Kidney glomerular epithelial cell (primary cell): ENCODE data around the gene PIEZO2.
A peak's percentile ranks its signal among the peaks of the same experiment; 100 is the strongest.
"Not testable (repeated sequence)": the region's sequence is repeated elsewhere in the genome, so short reads cannot be mapped to it uniquely, and the experiment has no call there.

Experiments used
- DNase-seq: peaks from one replicate; lab custom pipeline; 2025; lab: John Stamatoyannopoulos, UW

PIEZO2 gene

GRCh38 chr18:11149441-11150270, at the start of gene PIEZO2:
TSS of gene PIEZO2 (minus strand) at chr18:11149569. CDS start at chr18:11148588, 981 bp downstream.
- no peak for DNase-seq

GRCh38 chr18:11183637-11184036, 34.3 kb upstream of the PIEZO2 start:
- DNase-seq, result no peak

- DNase-seq, result not testable (repeated sequence)
Observed at GRCh38 chr18:11181629-11182028, 32.3 kb upstream of the PIEZO2 start.

GRCh38 chr18:11179959-11180519, 30.7 kb upstream of the PIEZO2 start:
- no peak for DNase-seq

- DNase-seq, result no peak
Observed at GRCh38 chr18:11178951-11179549, 29.7 kb upstream of the PIEZO2 start.

- DNase-seq, result no peak
Observed at GRCh38 chr18:11177382-11177781, 28.0 kb upstream of the PIEZO2 start.

- no peak for DNase-seq
Observed at GRCh38 chr18:11176481-11176881, 27.1 kb upstream of the PIEZO2 start.

- DNase-seq, result peak; percentile 10
Observed at GRCh38 chr18:11175266-11175979, 26.1 kb upstream of the PIEZO2 start.

GRCh38 chr18:11174179-11174578, 24.8 kb upstream of the PIEZO2 start:
- not testable (repeated sequence) for DNase-seq

GRCh38 chr18:11167778-11168177, 18.4 kb upstream of the PIEZO2 start:
- no peak for DNase-seq

GRCh38 chr18:11165952-11166351, 16.6 kb upstream of the PIEZO2 start:
- DNase-seq, result no peak

GRCh38 chr18:11165138-11165537, 15.8 kb upstream of the PIEZO2 start:
- DNase-seq, result no peak

GRCh38 chr18:11163665-11164064, 14.3 kb upstream of the PIEZO2 start:
- DNase-seq, result no peak

- no peak for DNase-seq
Observed at GRCh38 chr18:11162889-11163288, 13.5 kb upstream of the PIEZO2 start.

- DNase-seq, result no peak
Observed at GRCh38 chr18:11162462-11162861, 13.1 kb upstream of the PIEZO2 start.

- DNase-seq, result no peak
Observed at GRCh38 chr18:11160313-11160712, 10.9 kb upstream of the PIEZO2 start.

GRCh38 chr18:11159844-11160243, 10.5 kb upstream of the PIEZO2 start:
- DNase-seq, result no peak

GRCh38 chr18:11156978-11157377, 7.6 kb upstream of the PIEZO2 start:
- no peak for DNase-seq

- no peak for DNase-seq
Observed at GRCh38 chr18:11155034-11155759, 5.8 kb upstream of the PIEZO2 start.

GRCh38 chr18:11154368-11154989, 5.1 kb upstream of the PIEZO2 start:
- peak; percentile 53 for DNase-seq

- no peak for DNase-seq
Observed at GRCh38 chr18:11153097-11153496, 3.7 kb upstream of the PIEZO2 start.

- no peak for DNase-seq
Observed at GRCh38 chr18:11150271-11150615, 874 bp upstream of the PIEZO2 start.
